ENCODE measurements around the gene ARTN. TPM values are rescaled to one million over a fixed set of nuclear protein-coding genes. Genes with fewer than 3 reads are reported as not detected.

Gene ARTN
- total RNA-seq, 1 donor from 2014 or later: 7.2 TPM

GRCh38 chr1:43904660-43905551 lies 28.7 kb upstream of the ARTN start:
- no peak for TF ChIP-seq CTCF (conservative IDR thresholded peaks at IDR 0.05)
- no peak overlapping the region for H3K27ac Mint-ChIP-seq
- no peak for DNase-seq (ENCODE audit: extremely low spot score, unreplicated experiment)
- no peaks in the 10 kb centered on the region for H3K36me3 Mint-ChIP-seq
- H3K9me3 Mint-ChIP-seq: no peaks in the 10 kb centered on the region
- peaks cover 9% of the 10 kb centered on the region for H3K27me3 Mint-ChIP-seq
- no peaks in the 10 kb centered on the region for H3K4me1 Mint-ChIP-seq (ENCODE audit: unreplicated experiment)
- H3K4me3 Mint-ChIP-seq: no peak overlapping the region

GRCh38 chr1:43908226-43908625 lies 25.4 kb upstream of the ARTN start:
- Mint-ChIP-seq H3K27ac (no peak overlapping the region), H3K4me1 (ENCODE audit: unreplicated experiment) (peaks cover 12% of the 10 kb centered on the region), H3K36me3 (no peaks in the 10 kb centered on the region)

GRCh38 chr1:43908858-43909257 lies 24.7 kb upstream of the ARTN start:
- Mint-ChIP-seq H3K9me3 (no peaks in the 10 kb centered on the region), H3K27me3 (peaks cover 9% of the 10 kb centered on the region), H3K36me3 (no peaks in the 10 kb centered on the region), H3K4me3 (no peak overlapping the region), H3K27ac (no peak overlapping the region), H3K4me1 (ENCODE audit: unreplicated experiment) (peaks cover 18% of the 10 kb centered on the region)
- no peak for TF ChIP-seq CTCF (conservative IDR thresholded peaks at IDR 0.05)
- DNase-seq (ENCODE audit: extremely low spot score, unreplicated experiment): no peak

More at GRCh38 chr1:43908226-43908625, 25.4 kb upstream of the ARTN start:
- no peak for TF ChIP-seq CTCF (conservative IDR thresholded peaks at IDR 0.05)
- Mint-ChIP-seq H3K27me3 (peaks cover 9% of the 10 kb centered on the region), H3K9me3 (no peaks in the 10 kb centered on the region), H3K4me3 (no peak overlapping the region)
- no peak for DNase-seq (ENCODE audit: extremely low spot score, unreplicated experiment)

- no peaks in the 10 kb centered on the region for H3K9me3 Mint-ChIP-seq
- peaks cover 20% of the 10 kb centered on the region for H3K4me1 Mint-ChIP-seq (ENCODE audit: unreplicated experiment)
- H3K27me3 Mint-ChIP-seq: peaks cover 9% of the 10 kb centered on the region
- no peak for DNase-seq (ENCODE audit: extremely low spot score, unreplicated experiment)
- no peak overlapping the region for H3K27ac Mint-ChIP-seq
- H3K4me3 Mint-ChIP-seq: no peak overlapping the region
- no peak for TF ChIP-seq CTCF (conservative IDR thresholded peaks at IDR 0.05)
- H3K36me3 Mint-ChIP-seq: no peaks in the 10 kb centered on the region
These were observed 23.3 kb upstream of the ARTN start for GRCh38 chr1:43910343-43910742.

GRCh38 chr1:43912607-43913006 lies 21.0 kb upstream of the ARTN start:
- no peak for DNase-seq (ENCODE audit: extremely low spot score, unreplicated experiment)
- no peak for TF ChIP-seq CTCF (conservative IDR thresholded peaks at IDR 0.05)
- no peaks in the 10 kb centered on the region for H3K9me3 Mint-ChIP-seq
- H3K27ac Mint-ChIP-seq: no peak overlapping the region
- peaks cover 6% of the 10 kb centered on the region for H3K27me3 Mint-ChIP-seq
- no peak overlapping the region for H3K4me3 Mint-ChIP-seq
- H3K36me3 Mint-ChIP-seq: no peaks in the 10 kb centered on the region
- H3K4me1 Mint-ChIP-seq (ENCODE audit: unreplicated experiment): peaks cover 20% of the 10 kb centered on the region

All from type B pancreatic cell (in vitro differentiated cells).